Calu3 (cell line): Measurements from ENCODE around the gene B4GALNT2. TPM values are rescaled to one million over a fixed set of nuclear protein-coding genes. Genes with fewer than 3 reads are reported as not detected.

Experiments
- BruUV-seq: library from RNA; stranded (reverse); fragments of 400-500 nt; replicated peaks from 2 replicates; lab custom pipeline; 2021; lab: Mats Ljungman, UMichigan
- CTCF ChIA-PET: fragments of 300-600 bp; sonication (Branson Sonifier 250); formaldehyde crosslinking; loops from one replicate; lab custom pipeline; 2022; ENCODE audit warnings: antibody characterized with exemption; lab: Charles Lee
- DNase-seq: peaks from one replicate; pipeline ENCODE4 v3.0.0; 2022
- H3K27ac Mint-ChIP-seq: one replicate; pipeline ENCODE4 v1.8.0; 2022; ENCODE audit warnings: mixed read lengths; ENCODE audit not compliant: unreplicated experiment
- H3K27me3 Mint-ChIP-seq: one replicate; pipeline ENCODE4 v1.8.0; 2022; ENCODE audit warnings: mixed read lengths; ENCODE audit not compliant: unreplicated experiment
- H3K36me3 Mint-ChIP-seq: one replicate; pipeline ENCODE4 v1.8.0; 2022; ENCODE audit warnings: mild to moderate bottlenecking, moderate library complexity, mixed read lengths; ENCODE audit not compliant: insufficient read depth, unreplicated experiment
- H3K4me1 Mint-ChIP-seq: one replicate; pipeline ENCODE4 v1.8.0; 2022; ENCODE audit warnings: mild to moderate bottlenecking, low read depth, mixed read lengths; ENCODE audit not compliant: unreplicated experiment
- H3K4me3 Mint-ChIP-seq: one replicate; pipeline ENCODE4 v1.8.0; 2022; ENCODE audit warnings: mild to moderate bottlenecking, low read depth, moderate library complexity, mixed read lengths; ENCODE audit not compliant: unreplicated experiment
- H3K9me3 Mint-ChIP-seq: one replicate; pipeline ENCODE4 v1.8.0; 2022; ENCODE audit warnings: low read depth, mixed read lengths; ENCODE audit not compliant: unreplicated experiment
- CTCF ChIP-seq: fragments of 200-600 bp; IDR thresholded peaks from one replicate; pipeline ENCODE4 v1.8.0; 2022; ENCODE audit warnings: antibody characterized with exemption; ENCODE audit not compliant: unreplicated experiment
- intact Hi-C: fragments of 100-400 bp; cut with micrococcal nuclease; formaldehyde crosslinking; loops from one replicate; pipeline ENCODE4 v1.10.0; 2022; ENCODE audit not compliant: unreplicated experiment
- total RNA-seq: library from RNA; stranded (reverse); gene quantifications from 2 replicates; pipeline ENCODE4 v1.2.3, GENCODE V29; 2022

B4GALNT2 gene
- total RNA-seq, 1 experiment from 2014 or later = 1.3 TPM

- no peak for DNase-seq
- peaks cover 24% of the 10 kb centered on the region for H3K27me3 Mint-ChIP-seq
- BruUV-seq = no TSS peak
- no peak overlapping the region for H3K27ac Mint-ChIP-seq
- intact Hi-C loops = no loop called here
- no peaks in the 10 kb centered on the region for H3K36me3 Mint-ChIP-seq
- H3K4me3 Mint-ChIP-seq = no peak overlapping the region
- peaks cover 8% of the 10 kb centered on the region for H3K4me1 Mint-ChIP-seq
- TF ChIP-seq CTCF = no peak
- peaks cover 13% of the 10 kb centered on the region for H3K9me3 Mint-ChIP-seq
- CTCF ChIA-PET = no interaction called here
Observed at GRCh38 chr17:49086649-49087048, 45.9 kb upstream of the B4GALNT2 start.

GRCh38 chr17:49089094-49089493 is 43.5 kb upstream of the B4GALNT2 start:
- Mint-ChIP-seq H3K4me3 (no peak overlapping the region), H3K27me3 (peaks cover 24% of the 10 kb centered on the region), H3K36me3 (no peaks in the 10 kb centered on the region), H3K27ac (no peak overlapping the region), H3K9me3 (peaks cover 15% of the 10 kb centered on the region), H3K4me1 (peaks cover 8% of the 10 kb centered on the region)
- intact Hi-C loops = no loop called here
- no peak for TF ChIP-seq CTCF
- CTCF ChIA-PET = interaction anchor here (0.9 kb wide), 1 partner anchor 20 kb away, joined by 4 read pairs; no protein-coding TSS in a partner anchor
- BruUV-seq = no TSS peak
- DNase-seq = no peak

- intact Hi-C loops = no loop called here
Observed at GRCh38 chr17:49090878-49091594, 41.5 kb upstream of the B4GALNT2 start.

GRCh38 chr17:49093131-49093530 is 39.4 kb upstream of the B4GALNT2 start:
- CTCF ChIA-PET = interaction anchor here (0.6 to 1.2 kb wide), 2 partner anchors 8 to 20 kb away, joined by 3 read pairs; no protein-coding TSS in a partner anchor
- H3K27ac Mint-ChIP-seq = no peak overlapping the region
- no peaks in the 10 kb centered on the region for H3K4me1 Mint-ChIP-seq
- no peak overlapping the region for H3K4me3 Mint-ChIP-seq
- no peak for DNase-seq
- no TSS peak for BruUV-seq
- intact Hi-C loops = no loop called here
- no peak for TF ChIP-seq CTCF
- H3K27me3 Mint-ChIP-seq = no peaks in the 10 kb centered on the region
- H3K36me3 Mint-ChIP-seq = no peaks in the 10 kb centered on the region
- H3K9me3 Mint-ChIP-seq = peaks cover 13% of the 10 kb centered on the region

More at GRCh38 chr17:49090878-49091594, 41.5 kb upstream of the B4GALNT2 start:
- CTCF ChIA-PET = no interaction called here
- Mint-ChIP-seq H3K27ac (no peak overlapping the region), H3K9me3 (peaks cover 15% of the 10 kb centered on the region), H3K27me3 (peaks cover 11% of the 10 kb centered on the region), H3K4me1 (peaks cover 5% of the 10 kb centered on the region), H3K4me3 (no peak overlapping the region), H3K36me3 (no peaks in the 10 kb centered on the region)
- BruUV-seq = no TSS peak
- TF ChIP-seq CTCF = no peak
- no peak for DNase-seq
